Measurements from ENCODE around the gene LCA5.

DNA sequence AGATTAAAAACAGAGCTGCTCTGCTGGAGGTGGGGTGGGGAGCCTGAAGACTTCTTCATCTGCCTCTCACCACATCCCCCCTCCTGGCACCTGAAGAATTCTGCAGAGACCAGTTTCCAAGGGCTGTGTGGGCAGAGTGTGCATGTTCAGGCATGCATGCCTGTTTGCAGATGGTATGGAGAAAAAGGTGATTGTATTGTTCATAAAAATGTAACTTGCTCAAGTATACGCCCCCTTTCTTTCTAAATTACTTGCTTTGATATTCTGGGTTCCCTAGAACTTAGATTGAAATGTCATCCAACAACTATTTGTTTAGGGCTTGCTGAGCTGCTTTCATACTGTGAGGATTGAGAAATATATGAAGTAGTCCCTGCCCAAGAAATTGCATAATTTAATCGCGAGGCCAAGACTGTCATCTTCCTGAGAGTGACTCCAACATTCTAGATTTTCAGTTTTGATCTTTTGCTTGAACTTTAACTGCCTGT, 83.6 kb downstream of the LCA5 start:
- no peak for TF ChIP-seq POLR2AphosphoS5 (IDR thresholded peaks at IDR 0.05; ENCODE audit: low read depth, low read length)
- no peak for TF ChIP-seq POLR2A (IDR thresholded peaks at IDR 0.05; ENCODE audit: low read depth, low read length)
- no peak for TF ChIP-seq TAF1 (IDR thresholded peaks at IDR 0.05; ENCODE audit: borderline replicate concordance, low read depth, low read length)

Data from GM12892 (cell line).